Fibroblast of villous mesenchyme (primary cell): ENCODE results near the gene CCR7. TPM values are rescaled to one million over a fixed set of nuclear protein-coding genes. Genes with fewer than 3 reads are reported as not detected.
A peak's percentile ranks its signal among the peaks of the same experiment; 100 is the strongest.

Experiments
- DNase-seq: peaks from one replicate; pipeline ENCODE4 v3.0.0-alpha.2; 2010; ENCODE audit warnings: low read depth
- H3K4me3 ChIP-seq: 2 replicates; pipeline ENCODE4 v1.5.1; 2011; ENCODE audit warnings: low read depth, mild to moderate bottlenecking, low read length
- CTCF ChIP-seq: IDR thresholded peaks from 2 replicates; pipeline ENCODE4 v1.5.1; 2012; ENCODE audit warnings: low read depth, mild to moderate bottlenecking, low read length; ENCODE audit not compliant: insufficient read depth
- total RNA-seq: library from RNA; depleted of rRNA; stranded (reverse); fragments of >200 nt; gene quantifications from 2 replicates; pipeline ENCODE4 v1.2.3, GENCODE V29; 2012

Gene CCR7
- total RNA-seq, 1 donor = not detected

- H3K4me3 ChIP-seq = no peak overlapping the region
- no peak for TF ChIP-seq CTCF
- no peak for DNase-seq
Measured at GRCh38 chr17:40518401-40519088, 46.7 kb downstream of the CCR7 start.

- DNase-seq = no peak
- TF ChIP-seq CTCF = no peak
- no peak overlapping the region for H3K4me3 ChIP-seq
Measured at GRCh38 chr17:40517981-40518380, 47.3 kb downstream of the CCR7 start.

- no peak overlapping the region for H3K4me3 ChIP-seq
Measured at GRCh38 chr17:40517286-40517662, 48.0 kb downstream of the CCR7 start.

GRCh38 chr17:40516581-40517285, 48.5 kb downstream of the CCR7 start:
- H3K4me3 ChIP-seq = no peak overlapping the region
- TF ChIP-seq CTCF = no peak
- DNase-seq = peak; percentile 48

More at GRCh38 chr17:40517286-40517662, 48.0 kb downstream of the CCR7 start:
- TF ChIP-seq CTCF = no peak
- no peak for DNase-seq

GRCh38 chr17:40515491-40516041, 49.7 kb downstream of the CCR7 start:
- no peak for TF ChIP-seq CTCF
- H3K4me3 ChIP-seq = no peak overlapping the region
- DNase-seq = no peak

GRCh38 chr17:40515011-40515410, 50.3 kb downstream of the CCR7 start:
- DNase-seq = no peak
- no peak for TF ChIP-seq CTCF
- no peak overlapping the region for H3K4me3 ChIP-seq
